Activated T-helper 1 cell treated with anti-CD3 and anti-CD28 coated beads, Interleukin-12 subunit alpha, Interleukin-12 subunit beta, Interleukin-2, Interleukin-4 antibody, amounts not matched to agents 30 ng/mL and 10 ng/mL and 1 ng/mL, durations not matched to agents 14 hours and 24 hours and 36 hours (primary cell): ENCODE data around the gene UBL7. TPM values are rescaled to one million over a fixed set of nuclear protein-coding genes. Genes with fewer than 3 reads are reported as not detected.

Experiments
- DNase-seq: peaks from one replicate; pipeline ENCODE4 v3.0.0; 2021; ENCODE audit warnings: low spot score
- H3K27ac Mint-ChIP-seq: one replicate; pipeline ENCODE4 v1.8.0; 2021; ENCODE audit warnings: mild to moderate bottlenecking, mixed read lengths
- H3K27me3 Mint-ChIP-seq: one replicate; pipeline ENCODE4 v1.8.0; 2022; ENCODE audit warnings: mild to moderate bottlenecking, moderate library complexity, mixed read lengths; ENCODE audit not compliant: insufficient read depth
- H3K36me3 Mint-ChIP-seq: one replicate; pipeline ENCODE4 v1.8.0; 2021; ENCODE audit warnings: low read depth, mixed read lengths
- H3K4me1 Mint-ChIP-seq: one replicate; pipeline ENCODE4 v1.8.0; 2021; ENCODE audit warnings: low read depth, mixed read lengths
- H3K4me3 Mint-ChIP-seq: one replicate; pipeline ENCODE4 v1.8.0; 2021; ENCODE audit warnings: mild to moderate bottlenecking, moderate library complexity, mixed read lengths
- H3K9me3 Mint-ChIP-seq: one replicate; pipeline ENCODE4 v1.8.0; 2021; ENCODE audit warnings: mixed read lengths
- intact Hi-C: fragments of 100-400 bp; cut with micrococcal nuclease; formaldehyde crosslinking; loops from one replicate; pipeline ENCODE4 v1.15.1; 2024
- total RNA-seq: library from RNA; stranded (reverse); gene quantifications from 2 replicates; pipeline ENCODE4 v1.2.3, GENCODE V29; 2022

The UBL7 gene
- total RNA-seq, result 55.4 and 56.0 TPM in 2 replicates

GRCh38 chr15:74460871-74461846 lies at the start of gene UBL7:
Gene UBL7, minus strand, starts transcription at chr15:74461160. Its CDS starts 2,293 bp downstream, at chr15:74458867.
- peak within 1 kb of the TSS; percentile 94 for H3K27ac Mint-ChIP-seq
- peaks cover 56% of the 10 kb centered on the region for H3K4me1 Mint-ChIP-seq
- peaks cover 22% of the 10 kb centered on the region for H3K36me3 Mint-ChIP-seq
- H3K27me3 Mint-ChIP-seq, result no peaks in the 10 kb centered on the region
- H3K9me3 Mint-ChIP-seq, result peaks cover 11% of the 10 kb centered on the region
- peak within 1 kb of the TSS; percentile 97 for H3K4me3 Mint-ChIP-seq
- DNase-seq, result peak; percentile 96
- intact Hi-C loops, result loop anchor here (1.0 to 10.0 kb wide), 12 partner anchors 23 to 468 kb away; partner anchors contain the start of genes CLK3, EDC3 and STOML1

- H3K27me3 Mint-ChIP-seq, result no peaks in the 10 kb centered on the region
- DNase-seq, result no peak
- peaks cover 10% of the 10 kb centered on the region for H3K36me3 Mint-ChIP-seq
- peaks cover 8% of the 10 kb centered on the region for H3K4me1 Mint-ChIP-seq
- intact Hi-C loops, result no loop called here
- no peak overlapping the region for H3K4me3 Mint-ChIP-seq
- H3K27ac Mint-ChIP-seq, result no peak overlapping the region
- no peaks in the 10 kb centered on the region for H3K9me3 Mint-ChIP-seq
Observed at GRCh38 chr15:74506515-74506840, 45.5 kb upstream of the UBL7 start.

- no peak overlapping the region for H3K4me3 Mint-ChIP-seq
- no peaks in the 10 kb centered on the region for H3K9me3 Mint-ChIP-seq
- no peak for DNase-seq
- H3K4me1 Mint-ChIP-seq, result peaks cover 4% of the 10 kb centered on the region
- peaks cover 10% of the 10 kb centered on the region for H3K36me3 Mint-ChIP-seq
- H3K27me3 Mint-ChIP-seq, result no peaks in the 10 kb centered on the region
- no peak overlapping the region for H3K27ac Mint-ChIP-seq
- intact Hi-C loops, result no loop called here
Observed at GRCh38 chr15:74505837-74506514, 45.0 kb upstream of the UBL7 start.

- peaks cover 10% of the 10 kb centered on the region for H3K36me3 Mint-ChIP-seq
Observed at GRCh38 chr15:74504836-74505235, 43.9 kb upstream of the UBL7 start.

GRCh38 chr15:74504418-74504817 lies 43.5 kb upstream of the UBL7 start:
- intact Hi-C loops, result no loop called here

More at GRCh38 chr15:74504836-74505235, 43.9 kb upstream of the UBL7 start:
- intact Hi-C loops, result no loop called here
- Mint-ChIP-seq H3K4me1 (peaks cover 4% of the 10 kb centered on the region), H3K27ac (peak overlapping the region; percentile 54), H3K27me3 (no peaks in the 10 kb centered on the region), H3K9me3 (no peaks in the 10 kb centered on the region), H3K4me3 (no peak overlapping the region)
- no peak for DNase-seq

GRCh38 chr15:74502301-74502700 lies 41.3 kb upstream of the UBL7 start:
- Mint-ChIP-seq H3K27me3 (no peaks in the 10 kb centered on the region), H3K36me3 (peaks cover 10% of the 10 kb centered on the region), H3K4me3 (no peak overlapping the region), H3K4me1 (peaks cover 4% of the 10 kb centered on the region), H3K27ac (no peak overlapping the region), H3K9me3 (no peaks in the 10 kb centered on the region)
- DNase-seq, result no peak
- intact Hi-C loops, result no loop called here

More at GRCh38 chr15:74504418-74504817, 43.5 kb upstream of the UBL7 start:
- Mint-ChIP-seq H3K4me3 (no peak overlapping the region), H3K9me3 (no peaks in the 10 kb centered on the region), H3K36me3 (peaks cover 10% of the 10 kb centered on the region), H3K4me1 (peaks cover 4% of the 10 kb centered on the region), H3K27ac (no peak overlapping the region), H3K27me3 (no peaks in the 10 kb centered on the region)
- no peak for DNase-seq

GRCh38 chr15:74500401-74500800 lies 39.4 kb upstream of the UBL7 start:
- no peaks in the 10 kb centered on the region for H3K9me3 Mint-ChIP-seq
- intact Hi-C loops, result no loop called here
- no peaks in the 10 kb centered on the region for H3K27me3 Mint-ChIP-seq
- H3K4me1 Mint-ChIP-seq, result peaks cover 4% of the 10 kb centered on the region
- no peak overlapping the region for H3K27ac Mint-ChIP-seq
- peaks cover 10% of the 10 kb centered on the region for H3K36me3 Mint-ChIP-seq
- no peak for DNase-seq
- no peak overlapping the region for H3K4me3 Mint-ChIP-seq

- Mint-ChIP-seq H3K9me3 (no peaks in the 10 kb centered on the region), H3K36me3 (peaks cover 10% of the 10 kb centered on the region), H3K4me3 (no peak overlapping the region), H3K27me3 (no peaks in the 10 kb centered on the region), H3K27ac (no peak overlapping the region), H3K4me1 (no peaks in the 10 kb centered on the region)
- intact Hi-C loops, result no loop called here
- no peak for DNase-seq
Observed at GRCh38 chr15:74499366-74499765, 38.4 kb upstream of the UBL7 start.

GRCh38 chr15:74497584-74497983 lies 36.6 kb upstream of the UBL7 start:
- H3K4me3 Mint-ChIP-seq, result no peak overlapping the region

GRCh38 chr15:74496648-74497047 lies 35.7 kb upstream of the UBL7 start:
- Mint-ChIP-seq H3K9me3 (no peaks in the 10 kb centered on the region), H3K4me3 (no peak overlapping the region), H3K27ac (no peak overlapping the region), H3K36me3 (no peaks in the 10 kb centered on the region), H3K27me3 (no peaks in the 10 kb centered on the region), H3K4me1 (no peaks in the 10 kb centered on the region)
- DNase-seq, result no peak
- intact Hi-C loops, result no loop called here

More at GRCh38 chr15:74497584-74497983, 36.6 kb upstream of the UBL7 start:
- Mint-ChIP-seq H3K27ac (no peak overlapping the region), H3K36me3 (peaks cover 2% of the 10 kb centered on the region), H3K9me3 (no peaks in the 10 kb centered on the region), H3K27me3 (no peaks in the 10 kb centered on the region), H3K4me1 (no peaks in the 10 kb centered on the region)
- intact Hi-C loops, result no loop called here
- DNase-seq, result no peak

- Mint-ChIP-seq H3K36me3 (no peaks in the 10 kb centered on the region), H3K4me1 (peaks cover 13% of the 10 kb centered on the region), H3K9me3 (no peaks in the 10 kb centered on the region), H3K4me3 (no peak overlapping the region), H3K27me3 (no peaks in the 10 kb centered on the region), H3K27ac (peak overlapping the region; percentile 64)
- no peak for DNase-seq
- intact Hi-C loops, result loop anchor here (1.0 kb wide), 1 partner anchor 29 kb away; the partner anchor contains the start of gene UBL7
Observed at GRCh38 chr15:74490339-74490689, 29.4 kb upstream of the UBL7 start.

- Mint-ChIP-seq H3K4me3 (no peak overlapping the region), H3K27ac (peak overlapping the region; percentile 64), H3K27me3 (no peaks in the 10 kb centered on the region), H3K9me3 (no peaks in the 10 kb centered on the region), H3K36me3 (no peaks in the 10 kb centered on the region), H3K4me1 (peaks cover 13% of the 10 kb centered on the region)
- intact Hi-C loops, result loop anchor here (1.0 to 2.0 kb wide), 6 partner anchors 28 to 114 kb away; partner anchors contain the start of gene UBL7
- peak; percentile 63 for DNase-seq
Observed at GRCh38 chr15:74489518-74490338, 28.8 kb upstream of the UBL7 start.
